Central memory CD4-positive, alpha-beta T cell (primary cell): ENCODE data around the gene PCBD1.
"Not testable (repeated sequence)": the region's sequence is repeated elsewhere in the genome, so short reads cannot be mapped to it uniquely, and the experiment has no call there.

ENCODE experiments used
- DNase-seq: peaks from one replicate; pipeline ENCODE4 v3.0.0; 2022
- total RNA-seq, 3 experiments: gene quantifications; one replicate each; lab custom pipeline; 2026; lab: John Stamatoyannopoulos, UW

PCBD1 gene
- total RNA-seq: 3.3 to 13.4 (median 5.5) reads per million in 3 experiments

GRCh38 chr10:70887804-70888800 lies at the start of gene PCBD1:
PCBD1 (minus strand) TSS chr10:70888565; CDS start chr10:70888533, 32 bp downstream.
- DNase-seq: peak; percentile 57

GRCh38 chr10:70937661-70938060 lies 49.3 kb upstream of the PCBD1 start:
- DNase-seq: no peak

GRCh38 chr10:70936111-70936510 lies 47.7 kb upstream of the PCBD1 start:
- DNase-seq: no peak

GRCh38 chr10:70935631-70936030 lies 47.3 kb upstream of the PCBD1 start:
- no peak for DNase-seq

GRCh38 chr10:70935125-70935625 lies 46.8 kb upstream of the PCBD1 start:
- DNase-seq: no peak

- no peak for DNase-seq
These were observed 46.3 kb upstream of the PCBD1 start for GRCh38 chr10:70934701-70935100.

GRCh38 chr10:70932392-70933196 lies 44.2 kb upstream of the PCBD1 start:
- no peak for DNase-seq

- no peak for DNase-seq
These were observed 42.9 kb upstream of the PCBD1 start for GRCh38 chr10:70931168-70931815.

GRCh38 chr10:70930263-70931000 lies 42.1 kb upstream of the PCBD1 start:
- no peak for DNase-seq

GRCh38 chr10:70928140-70928539 lies 39.8 kb upstream of the PCBD1 start:
- no peak for DNase-seq

GRCh38 chr10:70927189-70927943 lies 39.0 kb upstream of the PCBD1 start:
- no peak for DNase-seq

GRCh38 chr10:70926226-70927000 lies 38.0 kb upstream of the PCBD1 start:
- no peak for DNase-seq

GRCh38 chr10:70925377-70926225 lies 37.2 kb upstream of the PCBD1 start:
- no peak for DNase-seq

GRCh38 chr10:70923696-70924095 lies 35.3 kb upstream of the PCBD1 start:
- DNase-seq: no peak

- DNase-seq: no peak
These were observed 32.9 kb upstream of the PCBD1 start for GRCh38 chr10:70921285-70921684.

GRCh38 chr10:70920519-70920918 lies 32.2 kb upstream of the PCBD1 start:
- no peak for DNase-seq

GRCh38 chr10:70919906-70920305 lies 31.5 kb upstream of the PCBD1 start:
- DNase-seq: not testable (repeated sequence)

- no peak for DNase-seq
These were observed 30.6 kb upstream of the PCBD1 start for GRCh38 chr10:70918851-70919530.

- DNase-seq: no peak
These were observed 29.3 kb upstream of the PCBD1 start for GRCh38 chr10:70917635-70918034.
